GM12864 (cell line): ENCODE measurements around the gene PTCH1.
A peak's percentile ranks its signal among the peaks of the same experiment; 100 is the strongest.

Experiments
- DNase-seq: peaks from one replicate; pipeline ENCODE4 v3.0.0-alpha.2; 2011; ENCODE audit warnings: low read depth
- H3K4me3 ChIP-seq: 2 replicates; pipeline ENCODE4 v1.5.1; 2011; ENCODE audit warnings: mild to moderate bottlenecking, low read depth, low read length, control low read depth
- TF ChIP-seq, protein P1 (sequence below): IDR thresholded peaks from 2 replicates; pipeline ENCODE4 v1.5.1; 2011; ENCODE audit warnings: low read depth, mild to moderate bottlenecking, moderate library complexity, low read length, control low read depth, inconsistent platforms; ENCODE audit errors: missing control alignments

PTCH1 gene

DNA sequence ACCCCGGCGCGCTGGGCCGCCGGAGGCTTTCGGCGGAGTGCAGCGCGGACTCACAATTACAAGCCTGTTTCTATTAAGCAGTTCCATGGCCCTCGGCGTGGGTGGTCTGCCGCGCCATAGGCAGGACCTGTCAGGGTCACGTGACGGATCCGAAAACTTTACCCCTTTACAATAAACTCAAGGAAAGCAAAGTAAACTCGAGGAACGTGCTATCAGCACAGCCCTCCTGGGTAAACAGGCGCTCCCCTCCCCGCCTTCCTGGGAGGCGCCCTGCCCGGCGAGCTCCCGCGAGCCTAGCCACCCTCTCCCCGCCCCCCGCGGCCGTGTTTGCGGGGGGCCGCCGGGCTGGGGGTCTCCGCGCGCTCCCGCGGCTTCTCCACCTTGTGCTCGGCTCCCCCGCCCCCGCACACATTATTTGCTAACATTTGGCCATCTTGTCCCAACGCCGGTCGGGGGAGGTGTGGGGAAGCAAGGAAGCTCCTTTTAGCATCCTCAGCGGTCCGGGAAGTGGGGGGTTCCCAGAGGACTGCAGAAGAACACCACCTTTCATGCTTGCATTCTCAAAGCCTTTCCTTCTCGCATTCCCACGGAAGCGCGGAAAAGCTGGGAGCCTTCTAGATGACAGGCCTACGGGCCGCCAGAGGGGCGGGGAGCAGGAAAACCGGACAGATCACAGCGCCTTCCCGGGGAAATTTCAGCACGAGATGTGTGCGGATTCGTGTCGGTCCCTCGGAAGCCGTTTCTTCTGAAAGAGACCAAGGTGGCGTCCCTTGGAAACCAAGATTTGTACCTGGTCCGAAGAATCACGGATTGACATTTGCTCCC, at the start of gene PTCH1:
TSS of gene PTCH1 (minus strand) at position 238 of the 825 bp plus-strand sequence.
- TF ChIP-seq, protein P1, sequence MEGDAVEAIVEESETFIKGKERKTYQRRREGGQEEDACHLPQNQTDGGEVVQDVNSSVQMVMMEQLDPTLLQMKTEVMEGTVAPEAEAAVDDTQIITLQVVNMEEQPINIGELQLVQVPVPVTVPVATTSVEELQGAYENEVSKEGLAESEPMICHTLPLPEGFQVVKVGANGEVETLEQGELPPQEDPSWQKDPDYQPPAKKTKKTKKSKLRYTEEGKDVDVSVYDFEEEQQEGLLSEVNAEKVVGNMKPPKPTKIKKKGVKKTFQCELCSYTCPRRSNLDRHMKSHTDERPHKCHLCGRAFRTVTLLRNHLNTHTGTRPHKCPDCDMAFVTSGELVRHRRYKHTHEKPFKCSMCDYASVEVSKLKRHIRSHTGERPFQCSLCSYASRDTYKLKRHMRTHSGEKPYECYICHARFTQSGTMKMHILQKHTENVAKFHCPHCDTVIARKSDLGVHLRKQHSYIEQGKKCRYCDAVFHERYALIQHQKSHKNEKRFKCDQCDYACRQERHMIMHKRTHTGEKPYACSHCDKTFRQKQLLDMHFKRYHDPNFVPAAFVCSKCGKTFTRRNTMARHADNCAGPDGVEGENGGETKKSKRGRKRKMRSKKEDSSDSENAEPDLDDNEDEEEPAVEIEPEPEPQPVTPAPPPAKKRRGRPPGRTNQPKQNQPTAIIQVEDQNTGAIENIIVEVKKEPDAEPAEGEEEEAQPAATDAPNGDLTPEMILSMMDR = no peak
- DNase-seq = no peak
- peak within 1 kb of the TSS; percentile 45 for H3K4me3 ChIP-seq

DNA sequence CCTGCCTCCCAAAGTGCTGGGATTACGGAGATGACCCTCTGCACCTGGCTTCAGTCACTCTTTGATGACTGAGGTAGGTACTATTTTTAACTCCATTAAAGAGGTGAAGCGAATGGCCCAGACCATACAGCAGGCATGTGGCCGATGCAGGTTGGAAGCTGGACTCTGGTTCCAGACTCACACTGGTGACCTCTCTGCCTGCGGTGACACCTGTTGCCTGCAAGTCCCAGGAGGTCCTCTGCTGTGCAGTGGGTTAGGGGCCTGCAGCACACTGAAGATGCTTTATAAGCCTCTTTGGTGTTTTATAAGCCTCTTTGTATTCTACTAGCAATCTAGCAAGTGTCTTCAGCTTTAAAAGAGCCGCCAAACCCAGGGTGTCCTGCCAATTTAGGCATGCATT, 49.2 kb upstream of the PTCH1 start:
- DNase-seq = no peak
- TF ChIP-seq, protein P1 = no peak
- no peak overlapping the region for H3K4me3 ChIP-seq

DNA sequence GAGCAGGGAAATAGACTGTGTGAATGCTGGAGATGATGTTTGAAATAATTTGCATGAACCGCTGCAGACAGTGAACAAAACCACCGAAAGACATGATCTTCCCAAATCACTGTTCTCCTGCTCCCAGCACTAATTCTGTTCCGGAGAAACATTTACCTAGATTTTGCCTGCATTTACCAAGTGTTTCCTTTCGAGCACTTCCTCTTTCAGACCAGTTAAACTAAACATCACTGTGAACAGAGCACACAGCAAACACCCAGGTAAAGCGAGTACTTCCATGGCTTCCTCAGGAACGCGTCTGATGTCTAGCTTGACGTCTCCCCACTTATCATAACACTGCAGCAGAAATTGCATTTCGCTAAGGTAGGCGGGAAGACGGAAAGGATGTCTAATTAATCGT, 45.1 kb upstream of the PTCH1 start:
- TF ChIP-seq, protein P1 = no peak
- H3K4me3 ChIP-seq = no peak overlapping the region

DNA sequence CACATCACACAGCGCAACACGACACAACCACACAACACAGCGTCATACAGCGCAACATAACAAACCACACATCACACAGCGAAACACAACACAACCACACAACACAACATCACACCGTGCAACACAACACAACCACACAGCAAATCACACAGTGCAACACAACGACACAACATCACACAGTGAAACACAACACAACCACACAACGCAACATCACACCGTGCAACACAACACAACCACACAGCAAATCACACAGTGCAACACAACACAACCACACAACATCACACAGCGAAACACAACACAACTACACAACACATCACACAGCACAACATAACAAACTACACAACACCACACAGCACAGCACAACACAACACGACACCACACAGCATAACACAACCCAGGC, 40.4 kb upstream of the PTCH1 start:
- DNase-seq = no peak
- TF ChIP-seq, protein P1 = no peak
- no peak overlapping the region for H3K4me3 ChIP-seq

More for the DNA sequence above, 45.1 kb upstream of the PTCH1 start:
- no peak for DNase-seq

DNA sequence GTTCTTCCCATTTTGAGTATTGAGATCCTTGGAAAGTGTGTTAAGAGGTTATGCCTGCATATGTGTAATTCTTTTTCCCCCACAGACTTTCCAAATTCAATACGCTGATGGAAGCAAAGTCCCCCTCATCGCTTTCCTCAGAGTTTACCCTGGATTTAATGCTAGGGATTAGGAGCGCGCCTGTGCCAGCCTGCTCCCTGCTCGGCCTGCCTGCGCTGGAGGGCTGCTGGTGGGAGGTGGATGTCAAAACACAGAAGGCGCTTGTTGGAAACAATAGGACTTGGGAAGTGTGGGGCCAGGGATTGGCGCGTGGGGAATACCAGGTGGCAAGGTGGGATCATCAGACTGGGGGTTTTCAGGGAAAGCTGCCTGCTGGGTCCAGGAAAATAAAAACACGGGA, 39.8 kb upstream of the PTCH1 start:
- no peak for DNase-seq
- no peak overlapping the region for H3K4me3 ChIP-seq
- TF ChIP-seq, protein P1 = no peak

DNA sequence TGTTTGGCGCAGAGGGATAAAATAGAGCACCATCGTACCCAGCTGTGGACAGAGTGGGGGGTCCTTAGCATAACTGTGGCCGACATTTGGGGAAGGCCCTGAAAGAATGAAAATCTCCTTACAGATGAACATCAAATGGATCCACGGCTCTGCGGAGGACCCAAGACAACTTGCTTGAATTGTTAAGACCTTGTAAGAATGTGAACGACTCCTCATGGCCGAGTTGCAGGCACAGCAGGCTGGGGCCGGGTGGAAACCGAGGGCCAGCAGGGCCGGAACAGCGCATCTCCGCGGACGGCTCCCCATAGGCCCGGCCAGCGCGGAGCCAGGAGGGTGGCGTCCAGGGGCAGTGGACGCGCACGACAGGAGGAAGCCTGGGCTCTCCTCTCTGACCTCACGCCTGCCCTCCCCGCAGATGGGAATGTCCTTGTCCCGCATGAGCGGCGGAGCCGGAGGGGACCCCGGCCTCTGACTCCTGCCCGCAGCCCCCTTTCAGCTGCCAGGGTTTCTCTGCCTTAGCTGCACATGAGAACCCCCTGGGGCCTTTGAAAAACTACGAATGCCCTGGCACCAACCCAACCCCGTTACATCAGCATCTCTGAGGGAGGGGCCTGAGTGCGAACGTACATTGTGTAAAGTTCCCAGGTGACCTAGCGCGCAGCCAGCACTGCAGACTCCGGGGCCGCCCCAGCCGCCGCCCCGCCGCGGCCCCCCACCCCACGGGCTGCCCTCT, 36.2 kb upstream of the PTCH1 start:
- TF ChIP-seq, protein P1 = no peak
- no peak for DNase-seq
- H3K4me3 ChIP-seq = no peak overlapping the region
